ENCODE data around the gene NIT1.

NIT1 gene

GRCh38 chr1:161117759-161118581, at the start of gene NIT1, which contains the start of gene PFDN2:
Gene NIT1 (plus strand): TSS chr1:161118105. CDS start chr1:161118177, 72 bp downstream.
Gene PFDN2 (minus strand): TSS chr1:161118037. CDS start chr1:161118026, 11 bp downstream.
- DNase-seq = peak; percentile 75

- no peak for DNase-seq
Observed at GRCh38 chr1:161068306-161069234, 49.3 kb upstream of the NIT1 start.

GRCh38 chr1:161069241-161069640, 48.7 kb upstream of the NIT1 start:
- no peak for DNase-seq

GRCh38 chr1:161069731-161070270, 48.1 kb upstream of the NIT1 start, which contains the start of gene ARHGAP30:
Gene ARHGAP30 (minus strand): TSS chr1:161069891. CDS start chr1:161069624, 267 bp downstream.
- no peak for DNase-seq

- no peak for DNase-seq
Observed at GRCh38 chr1:161070761-161071160, 47.1 kb upstream of the NIT1 start.

GRCh38 chr1:161071886-161072371, 46.0 kb upstream of the NIT1 start:
- DNase-seq = no peak

GRCh38 chr1:161072751-161073449, 45.0 kb upstream of the NIT1 start:
- no peak for DNase-seq

- DNase-seq = no peak
Observed at GRCh38 chr1:161073474-161074121, 44.3 kb upstream of the NIT1 start.

GRCh38 chr1:161074676-161075368, 43.1 kb upstream of the NIT1 start:
- no peak for DNase-seq

GRCh38 chr1:161076410-161076809, 41.5 kb upstream of the NIT1 start:
- no peak for DNase-seq

GRCh38 chr1:161077426-161077825, 40.5 kb upstream of the NIT1 start:
- DNase-seq = no peak

GRCh38 chr1:161079436-161080110, 38.3 kb upstream of the NIT1 start:
- DNase-seq = no peak

GRCh38 chr1:161080441-161081405, 37.2 kb upstream of the NIT1 start:
- no peak for DNase-seq

GRCh38 chr1:161081519-161081918, 36.4 kb upstream of the NIT1 start:
- DNase-seq = no peak

- DNase-seq = no peak
Observed at GRCh38 chr1:161082483-161082882, 35.4 kb upstream of the NIT1 start.

GRCh38 chr1:161082996-161083747, 34.7 kb upstream of the NIT1 start:
- no peak for DNase-seq

- no peak for DNase-seq
Observed at GRCh38 chr1:161083748-161084596, 33.9 kb upstream of the NIT1 start.

- DNase-seq = no peak
Observed at GRCh38 chr1:161084597-161084988, 33.3 kb upstream of the NIT1 start.

All from NCI-H2029 (cell line).